OCI-LY7 (cell line): Measurements from ENCODE around the gene TSG101. TPM values are rescaled to one million over a fixed set of nuclear protein-coding genes. Genes with fewer than 3 reads are reported as not detected.

Experiments used
- BruUV-seq: library from RNA; stranded (reverse); fragments of 400-500 nt; replicated peaks from 2 replicates; lab custom pipeline; 2021; lab: Mats Ljungman, UMichigan
- CTCF ChIA-PET: fragments of 300-600 bp; sonication (Branson Sonifier 250); formaldehyde crosslinking; loops from one replicate; lab custom pipeline; 2022; ENCODE audit warnings: antibody characterized with exemption; ENCODE audit not compliant: unreplicated experiment; lab: Charles Lee
- POLR2A ChIA-PET: fragments of 300-600 bp; sonication (Branson Sonifier 250); formaldehyde crosslinking; loops from one replicate; lab custom pipeline; 2022; ENCODE audit warnings: antibody characterized with exemption; lab: Charles Lee
- DNase-seq: peaks from one replicate; pipeline ENCODE4 v3.0.0-alpha.2; 2015; ENCODE audit warnings: low spot score
- H2AFZ ChIP-seq: fragments of 200-600 bp; sonication (generic), shearing (Covaris generic); 2 replicates; pipeline ENCODE4 v1.6.1; 2014; ENCODE audit warnings: mild to moderate bottlenecking, antibody characterized with exemption, low read length, moderate library complexity
- H3K27ac ChIP-seq: fragments of 200-600 bp; sonication (generic); 2 replicates; pipeline ENCODE4 v1.5.1; 2014; ENCODE audit warnings: mixed run types, low read depth, mild to moderate bottlenecking, moderate library complexity, low read length, inconsistent platforms; ENCODE audit not compliant: poor library complexity, severe bottlenecking
- H3K36me3 ChIP-seq: fragments of 200-600 bp; sonication (generic); 2 replicates; pipeline ENCODE4 v1.6.1; 2014; ENCODE audit warnings: mild to moderate bottlenecking, antibody characterized with exemption, low read length, moderate library complexity, mixed read lengths; ENCODE audit not compliant: insufficient read depth
- H3K4me1 ChIP-seq: fragments of 200-600 bp; sonication (generic); 2 replicates; pipeline ENCODE4 v1.5.1; 2014; ENCODE audit warnings: mild to moderate bottlenecking, low read length; ENCODE audit not compliant: insufficient read depth, poor library complexity, severe bottlenecking
- H3K4me2 ChIP-seq: fragments of 200-600 bp; sonication (generic); 2 replicates; pipeline ENCODE4 v1.6.1; 2014; ENCODE audit warnings: mild to moderate bottlenecking, low read length
- H3K4me3 ChIP-seq: fragments of 200-600 bp; sonication (generic); 2 replicates; pipeline ENCODE4 v1.5.1; 2014; ENCODE audit warnings: mild to moderate bottlenecking, low read depth, low read length; ENCODE audit not compliant: poor library complexity, severe bottlenecking
- H3K79me2 ChIP-seq: fragments of 200-600 bp; sonication (generic); 2 replicates; pipeline ENCODE4 v1.6.1; 2016; ENCODE audit warnings: low read depth, mild to moderate bottlenecking, low read length, moderate library complexity, mixed read lengths; ENCODE audit not compliant: insufficient read depth
- H3K9me2 ChIP-seq: fragments of 200-600 bp; sonication (generic); 2 replicates; pipeline ENCODE4 v1.6.1; 2016; ENCODE audit warnings: mild to moderate bottlenecking, low read length, mixed read lengths; ENCODE audit not compliant: insufficient read depth
- H3K9me3 ChIP-seq: fragments of 200-600 bp; sonication (generic); 2 replicates; pipeline ENCODE4 v1.6.1; 2014; ENCODE audit warnings: mild to moderate bottlenecking, mixed run types, low read length, mixed read lengths
- H4K20me1 ChIP-seq: fragments of 200-600 bp; sonication (generic); 2 replicates; pipeline ENCODE4 v1.6.1; 2014; ENCODE audit warnings: mild to moderate bottlenecking, antibody characterized with exemption, low read length, moderate library complexity, mixed read lengths; ENCODE audit not compliant: insufficient read depth
- EZH2phosphoT487 ChIP-seq: fragments of 200-600 bp; sonication (generic); IDR thresholded peaks from 2 replicates; pipeline ENCODE4 v1.6.1; 2018; ENCODE audit warnings: low read depth, borderline replicate concordance, mild to moderate bottlenecking, mixed run types, antibody characterized with exemption, low read length, moderate library complexity, mixed read lengths
- intact Hi-C: fragments of 100-400 bp; cut with micrococcal nuclease; formaldehyde crosslinking; loops from one replicate; pipeline ENCODE4 v1.10.0; 2022; ENCODE audit not compliant: unreplicated experiment
- total RNA-seq, 2 experiments: library from RNA; depleted of rRNA in 1 of 2; stranded (reverse); fragments of >200 nt in 1 of 2; shearing (Covaris generic) in 1 of 2; gene quantifications; 2 replicates each; pipeline ENCODE4 v1.2.3, GENCODE V29; 2014 to 2022
- TF ChIP-seq, protein P1 (sequence below): fragments of 200-600 bp; sonication (generic); conservative IDR thresholded peaks from 2 replicates; pipeline ENCODE4 v1.5.1; 2014; ENCODE audit warnings: mild to moderate bottlenecking, antibody characterized with exemption, low read length, moderate library complexity, mixed read lengths

The TSG101 gene
- total RNA-seq, 2 experiments from 2014 or later, result 54.2 to 96.8 TPM

DNA sequence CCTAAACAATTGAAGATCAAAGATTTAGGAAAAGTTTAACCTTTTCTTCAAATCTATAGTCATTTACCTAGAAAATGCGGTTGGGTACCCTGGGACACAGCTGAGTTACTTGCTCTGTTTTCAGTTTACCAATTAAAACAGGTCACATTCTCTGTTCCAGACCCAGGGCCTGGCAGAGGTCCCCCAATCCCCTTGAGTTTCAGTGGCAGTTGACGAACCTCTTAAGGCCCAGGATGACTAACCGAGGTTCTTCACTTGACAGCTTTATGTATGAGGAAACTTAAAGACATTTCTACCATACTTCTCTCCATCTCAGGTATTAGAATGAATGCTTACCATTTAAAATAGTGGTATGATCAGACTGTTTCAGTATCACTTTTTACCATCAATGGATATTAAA lies 54.7 kb downstream of the TSG101 start:
- POLR2A ChIA-PET, result interaction anchor here (0.5 to 0.8 kb wide), 3 partner anchors 11 to 248 kb away, joined by 3 to 4 read pairs (median 3); no protein-coding TSS in a partner anchor
- intact Hi-C loops, result no loop called here

DNA sequence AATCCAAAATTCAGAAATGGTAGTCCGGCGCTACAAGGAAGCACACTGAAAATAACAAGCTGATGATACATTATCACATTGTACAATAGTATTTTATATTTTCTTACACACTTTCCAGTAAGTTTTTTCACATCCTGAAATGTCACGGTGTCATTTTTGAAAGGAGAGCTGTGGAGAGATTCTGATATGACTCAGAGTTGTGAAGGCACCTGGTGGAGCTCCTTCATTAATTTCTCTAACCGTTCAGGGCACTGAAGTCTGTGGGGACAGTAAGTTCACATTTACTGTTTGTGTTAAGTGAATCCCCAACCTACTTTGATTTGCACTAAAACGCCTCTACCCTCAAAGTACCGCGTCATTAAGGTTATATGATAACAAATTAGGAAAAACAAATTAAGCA lies 57.8 kb downstream of the TSG101 start:
- no TSS peak for BruUV-seq
- Histone ChIP-seq H3K36me3 (peaks cover 13% of the 10 kb centered on the region; the same call in 1 of the 2 replicates), H3K4me1 (no peaks in the 10 kb centered on the region), H2AFZ (no peak overlapping the region), H3K4me3 (no peak overlapping the region), H4K20me1 (no peaks in the 10 kb centered on the region), H3K79me2 (no peaks in the 10 kb centered on the region), H3K9me2 (no peaks in the 10 kb centered on the region), H3K27ac (no peak overlapping the region), H3K4me2 (no peak overlapping the region), H3K9me3 (no peaks in the 10 kb centered on the region)
- intact Hi-C loops, result no loop called here
- TF ChIP-seq, protein P1, sequence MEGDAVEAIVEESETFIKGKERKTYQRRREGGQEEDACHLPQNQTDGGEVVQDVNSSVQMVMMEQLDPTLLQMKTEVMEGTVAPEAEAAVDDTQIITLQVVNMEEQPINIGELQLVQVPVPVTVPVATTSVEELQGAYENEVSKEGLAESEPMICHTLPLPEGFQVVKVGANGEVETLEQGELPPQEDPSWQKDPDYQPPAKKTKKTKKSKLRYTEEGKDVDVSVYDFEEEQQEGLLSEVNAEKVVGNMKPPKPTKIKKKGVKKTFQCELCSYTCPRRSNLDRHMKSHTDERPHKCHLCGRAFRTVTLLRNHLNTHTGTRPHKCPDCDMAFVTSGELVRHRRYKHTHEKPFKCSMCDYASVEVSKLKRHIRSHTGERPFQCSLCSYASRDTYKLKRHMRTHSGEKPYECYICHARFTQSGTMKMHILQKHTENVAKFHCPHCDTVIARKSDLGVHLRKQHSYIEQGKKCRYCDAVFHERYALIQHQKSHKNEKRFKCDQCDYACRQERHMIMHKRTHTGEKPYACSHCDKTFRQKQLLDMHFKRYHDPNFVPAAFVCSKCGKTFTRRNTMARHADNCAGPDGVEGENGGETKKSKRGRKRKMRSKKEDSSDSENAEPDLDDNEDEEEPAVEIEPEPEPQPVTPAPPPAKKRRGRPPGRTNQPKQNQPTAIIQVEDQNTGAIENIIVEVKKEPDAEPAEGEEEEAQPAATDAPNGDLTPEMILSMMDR, result no peak
- no peak for TF ChIP-seq EZH2phosphoT487
- POLR2A ChIA-PET, result interaction anchor here (0.6 to 0.8 kb wide), 3 partner anchors 46 to 75 kb away, joined by 3 to 6 read pairs (median 4); partner anchors contain the start of gene LDHA
- no peak for DNase-seq
- CTCF ChIA-PET, result no interaction called here

More for the DNA sequence above, 54.7 kb downstream of the TSG101 start:
- H4K20me1 ChIP-seq, result no peaks in the 10 kb centered on the region
- BruUV-seq, result no TSS peak
- H3K4me2 ChIP-seq, result no peak overlapping the region
- no peak for DNase-seq
- TF ChIP-seq, protein P1, result no peak
- no peak for TF ChIP-seq EZH2phosphoT487
- no peaks in the 10 kb centered on the region for H3K9me3 ChIP-seq
- CTCF ChIA-PET, result no interaction called here
- no peaks in the 10 kb centered on the region for H3K4me1 ChIP-seq
- no peak overlapping the region for H3K27ac ChIP-seq
- H3K36me3 ChIP-seq, result peaks cover 35% of the 10 kb centered on the region; the same call in 1 of the 2 replicates
- H2AFZ ChIP-seq, result no peak overlapping the region
- no peak overlapping the region for H3K4me3 ChIP-seq
- H3K79me2 ChIP-seq, result no peaks in the 10 kb centered on the region
- H3K9me2 ChIP-seq, result no peaks in the 10 kb centered on the region

DNA sequence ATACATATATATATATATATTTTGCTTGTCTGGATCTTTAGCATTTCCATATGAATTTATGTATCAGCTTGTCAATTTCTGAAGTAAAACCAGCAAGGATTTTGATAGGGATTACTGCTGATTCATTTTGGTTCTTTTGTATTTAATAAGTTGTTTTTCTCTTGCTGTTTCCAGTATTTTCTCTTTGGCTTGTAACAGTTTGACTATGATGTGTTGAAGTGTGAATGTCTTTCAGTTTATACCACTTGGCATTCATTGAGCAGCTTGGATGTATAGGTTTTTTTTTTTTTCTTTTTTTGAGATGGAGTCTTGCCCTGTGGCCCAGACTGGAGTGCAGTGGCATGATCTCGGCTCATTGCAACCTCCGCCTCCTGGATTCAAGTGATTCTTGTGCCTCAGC lies 58.7 kb downstream of the TSG101 start:
- H3K4me2 ChIP-seq, result no peak overlapping the region
- TF ChIP-seq, protein P1, result no peak
- no peak for TF ChIP-seq EZH2phosphoT487
- ChIA-PET POLR2A (interaction anchor here (0.5 to 1.6 kb wide), 4 partner anchors 15 to 210 kb away, joined by 3 to 6 read pairs (median 4); partner anchors contain the start of gene LDHA), CTCF (no interaction called here)
- no peak overlapping the region for H3K4me3 ChIP-seq
- H3K4me1 ChIP-seq, result no peaks in the 10 kb centered on the region
- no peaks in the 10 kb centered on the region for H3K9me2 ChIP-seq
- H3K9me3 ChIP-seq, result no peaks in the 10 kb centered on the region
- peaks cover 6% of the 10 kb centered on the region; the same call in 1 of the 2 replicates for H3K36me3 ChIP-seq
- H4K20me1 ChIP-seq, result no peaks in the 10 kb centered on the region
- BruUV-seq, result no TSS peak
- no peak overlapping the region for H3K27ac ChIP-seq
- H3K79me2 ChIP-seq, result no peaks in the 10 kb centered on the region
- intact Hi-C loops, result no loop called here
- no peak overlapping the region for H2AFZ ChIP-seq
- no peak for DNase-seq
